GM12873 (cell line): Measurements from ENCODE around the gene MRTFA.

Source experiments
- TF ChIP-seq, protein P1 (sequence below): IDR thresholded peaks from 2 replicates; pipeline ENCODE4 v1.5.1; 2012; ENCODE audit warnings: low read depth, mild to moderate bottlenecking, moderate library complexity, low read length, control low read depth; ENCODE audit not compliant: insufficient read depth; ENCODE audit errors: missing control alignments

The MRTFA gene

DNA sequence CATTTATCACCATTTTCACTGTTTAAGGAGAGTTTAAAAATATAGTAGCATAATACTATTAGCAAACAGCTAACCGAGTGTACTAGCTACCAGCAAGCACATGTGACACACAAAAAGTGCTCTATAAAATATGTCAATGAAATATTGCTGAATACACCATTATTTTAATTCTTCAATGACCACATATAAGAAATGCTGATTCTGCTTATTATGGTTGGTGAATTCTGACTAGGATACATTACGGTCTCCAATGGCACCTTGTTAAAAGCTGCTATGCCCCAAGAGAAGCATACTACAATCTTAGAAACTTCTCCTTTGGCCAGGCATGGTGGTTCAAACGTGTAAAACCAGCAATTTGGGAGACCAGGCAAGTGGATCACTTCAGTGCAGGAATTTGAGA, 129.8 kb downstream of the MRTFA start:
- TF ChIP-seq, protein P1, sequence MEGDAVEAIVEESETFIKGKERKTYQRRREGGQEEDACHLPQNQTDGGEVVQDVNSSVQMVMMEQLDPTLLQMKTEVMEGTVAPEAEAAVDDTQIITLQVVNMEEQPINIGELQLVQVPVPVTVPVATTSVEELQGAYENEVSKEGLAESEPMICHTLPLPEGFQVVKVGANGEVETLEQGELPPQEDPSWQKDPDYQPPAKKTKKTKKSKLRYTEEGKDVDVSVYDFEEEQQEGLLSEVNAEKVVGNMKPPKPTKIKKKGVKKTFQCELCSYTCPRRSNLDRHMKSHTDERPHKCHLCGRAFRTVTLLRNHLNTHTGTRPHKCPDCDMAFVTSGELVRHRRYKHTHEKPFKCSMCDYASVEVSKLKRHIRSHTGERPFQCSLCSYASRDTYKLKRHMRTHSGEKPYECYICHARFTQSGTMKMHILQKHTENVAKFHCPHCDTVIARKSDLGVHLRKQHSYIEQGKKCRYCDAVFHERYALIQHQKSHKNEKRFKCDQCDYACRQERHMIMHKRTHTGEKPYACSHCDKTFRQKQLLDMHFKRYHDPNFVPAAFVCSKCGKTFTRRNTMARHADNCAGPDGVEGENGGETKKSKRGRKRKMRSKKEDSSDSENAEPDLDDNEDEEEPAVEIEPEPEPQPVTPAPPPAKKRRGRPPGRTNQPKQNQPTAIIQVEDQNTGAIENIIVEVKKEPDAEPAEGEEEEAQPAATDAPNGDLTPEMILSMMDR: no peak

DNA sequence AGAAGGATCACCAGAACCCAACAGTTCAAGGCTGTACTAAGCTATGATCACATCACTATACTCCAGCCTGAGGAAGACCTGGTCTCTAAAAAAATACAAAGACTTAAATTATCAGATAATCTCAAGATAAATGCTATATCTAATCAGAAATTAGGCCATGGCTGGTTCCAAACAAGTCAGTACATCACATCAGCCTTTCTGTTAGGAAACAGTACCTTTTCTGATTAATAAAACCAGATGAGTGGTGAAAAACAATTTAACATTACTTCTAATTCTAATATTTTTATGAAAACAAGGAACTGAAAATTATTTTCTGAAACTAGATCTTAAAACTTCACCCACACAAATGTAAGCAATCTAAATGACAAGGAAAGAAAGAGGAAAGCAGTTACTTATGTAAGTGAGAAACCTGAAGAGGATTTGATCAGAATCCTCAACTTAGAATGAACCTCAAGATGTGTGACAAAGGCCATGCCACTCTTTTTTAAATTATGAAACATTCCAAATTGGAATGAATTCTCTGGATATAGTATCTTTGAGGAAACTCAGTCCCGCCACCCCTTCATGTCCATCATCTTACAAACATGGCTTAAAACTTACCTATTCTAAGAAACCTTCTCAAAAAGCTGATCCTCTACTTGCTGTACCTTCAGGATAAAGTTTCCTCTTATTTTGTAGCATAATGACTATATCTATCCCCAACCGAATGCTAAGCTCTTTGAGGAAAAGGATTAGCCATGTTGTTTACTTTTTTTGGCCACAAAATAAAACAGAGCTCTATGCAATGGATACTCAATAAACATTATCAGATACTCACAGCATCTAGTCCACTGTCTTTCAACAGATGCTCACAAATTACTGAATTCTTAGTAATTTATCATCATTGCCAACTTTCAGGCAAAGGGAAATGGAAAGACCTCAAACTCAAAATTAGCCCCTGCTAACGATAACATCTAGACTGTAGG, 132.0 kb downstream of the MRTFA start:
- TF ChIP-seq, protein P1: no peak

DNA sequence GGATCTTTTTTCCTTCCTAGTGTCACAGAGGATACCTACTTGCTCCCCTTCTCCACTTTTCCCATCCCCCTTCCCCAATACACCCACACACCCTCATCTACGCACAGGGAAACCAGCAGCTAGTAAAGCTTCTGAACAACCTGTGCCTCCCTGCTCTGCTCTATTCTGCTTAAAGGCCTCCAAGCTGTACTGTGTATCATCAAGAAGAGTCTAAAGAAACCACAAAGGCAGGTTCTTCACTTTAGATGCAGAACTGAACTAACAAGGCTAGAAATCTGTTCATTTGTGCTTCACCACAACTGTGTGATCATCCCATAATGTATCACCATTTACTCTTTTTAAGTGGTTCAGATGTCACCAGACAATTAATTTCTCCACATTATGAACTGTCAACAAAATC, 133.6 kb downstream of the MRTFA start:
- TF ChIP-seq, protein P1: no peak

DNA sequence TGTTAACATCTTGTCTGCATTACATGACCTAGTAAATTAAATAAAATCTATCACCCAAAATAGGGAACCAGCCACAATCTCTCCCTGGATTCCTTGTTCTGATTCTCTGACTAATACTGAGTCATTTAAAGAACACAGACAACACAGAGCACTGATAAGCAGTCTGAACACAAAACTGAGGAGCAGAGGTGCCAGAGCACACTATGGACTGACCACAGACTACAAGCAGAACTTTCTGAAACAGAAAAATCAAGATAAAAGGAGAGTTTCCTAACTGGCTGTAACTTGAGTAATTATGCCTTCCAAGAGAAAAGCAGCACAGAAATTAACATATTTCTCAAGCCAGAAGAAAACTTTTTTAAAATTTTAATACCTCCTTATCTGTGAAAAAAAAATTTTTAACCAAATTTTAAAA, 137.3 kb downstream of the MRTFA start:
- TF ChIP-seq, protein P1: no peak

DNA sequence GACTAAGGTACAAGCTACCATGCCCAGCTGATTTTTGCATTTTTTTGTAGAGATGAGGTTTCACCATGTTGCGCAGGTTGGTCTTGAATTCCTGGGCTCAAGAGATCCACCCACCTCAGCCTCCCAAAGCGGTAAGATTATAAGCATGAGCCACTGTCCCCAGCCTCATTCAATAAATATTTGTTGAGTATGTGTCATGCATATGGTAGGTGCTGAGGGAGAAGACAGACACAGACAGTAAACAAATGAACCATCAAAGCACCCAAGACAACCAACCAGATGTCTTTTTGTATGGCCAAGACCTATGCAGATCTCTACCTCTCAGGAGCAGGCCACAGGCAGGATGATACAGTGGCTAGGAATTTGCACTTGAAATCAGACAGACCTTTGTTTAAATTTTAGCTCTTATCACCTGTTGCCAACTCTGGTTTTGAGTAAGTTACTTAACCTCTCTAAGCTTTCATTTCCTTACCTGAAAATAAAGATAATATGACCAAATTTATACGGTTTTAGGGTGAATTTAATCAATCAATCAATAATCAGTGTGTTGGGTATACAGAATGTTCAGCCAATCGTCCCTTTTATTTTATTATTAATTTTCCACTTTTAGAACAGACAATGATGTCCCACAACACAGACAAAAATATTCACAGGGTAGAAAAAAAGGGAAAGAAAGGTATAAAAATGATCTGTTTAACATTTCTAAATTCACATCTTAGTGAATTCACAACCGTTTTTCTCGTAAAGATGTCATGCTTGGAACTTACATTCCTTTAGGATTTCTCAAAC, 137.9 kb downstream of the MRTFA start:
- TF ChIP-seq, protein P1: no peak

DNA sequence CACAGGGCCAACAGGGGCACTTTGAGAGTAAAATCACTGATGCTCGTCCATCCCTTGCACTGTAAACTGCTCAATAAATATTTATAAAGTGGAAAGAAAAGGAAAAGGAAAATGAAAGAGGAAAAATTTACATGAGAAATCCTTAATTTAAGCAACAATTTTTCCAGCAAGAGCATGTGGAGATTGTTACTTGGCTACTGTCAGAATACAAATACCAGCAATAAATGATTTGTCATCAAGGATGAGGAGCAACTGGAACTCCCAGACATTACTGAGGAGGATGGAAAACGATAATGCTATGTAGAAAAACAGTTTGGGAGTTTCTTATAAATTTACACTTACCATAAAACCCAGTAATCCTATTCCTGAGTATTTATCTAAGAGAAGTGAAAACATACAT, 143.1 kb downstream of the MRTFA start:
- TF ChIP-seq, protein P1: no peak
